HFF-Myc (cell line): ENCODE measurements around the gene ZC3H4.

Experiments
- DNase-seq: peaks from one replicate; pipeline ENCODE4 v3.0.0-alpha.2; 2011; ENCODE audit warnings: low read depth; ENCODE audit errors: extremely low read depth
- H3K4me3 ChIP-seq: replicated peaks from 2 replicates; pipeline ENCODE4 v1.5.1; 2011; ENCODE audit warnings: low read depth, mild to moderate bottlenecking, control low read depth, low read length
- CTCF ChIP-seq: IDR thresholded peaks from 2 replicates; pipeline ENCODE4 v1.5.1; 2012; ENCODE audit warnings: mild to moderate bottlenecking, low read depth, low read length, control low read depth; ENCODE audit errors: missing control alignments

Gene ZC3H4

DNA sequence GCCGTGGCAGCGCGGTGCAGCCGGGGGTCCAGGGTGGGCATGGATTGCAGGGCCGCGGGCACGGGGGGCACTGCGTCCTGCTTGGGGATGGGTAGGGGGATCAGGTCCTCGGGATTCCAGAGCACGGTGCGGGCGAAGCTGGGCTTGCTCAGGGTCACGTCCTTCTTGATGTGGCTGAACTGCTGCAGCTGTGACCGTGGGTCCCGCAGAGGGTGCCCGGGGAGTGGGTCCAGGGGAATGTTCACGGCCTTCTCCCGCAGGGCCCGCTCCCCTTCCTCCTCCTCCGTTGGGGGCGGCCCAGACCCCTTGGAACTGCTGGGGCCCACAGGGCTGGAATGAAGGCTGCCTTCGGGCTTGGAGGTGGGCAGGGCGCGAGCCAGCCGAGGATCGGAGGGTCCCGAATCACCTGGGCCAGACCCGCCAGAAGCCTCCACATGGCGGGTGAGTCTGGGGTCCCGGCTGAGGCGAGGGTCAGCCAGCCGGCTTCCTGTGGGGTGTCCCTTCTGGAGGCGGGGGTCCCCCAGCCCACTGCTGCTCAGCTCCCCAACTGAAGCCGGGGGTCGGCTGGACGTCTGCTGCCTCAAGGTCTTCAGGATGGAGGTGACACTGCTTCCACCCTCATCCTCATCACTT lies 46.2 kb downstream of the ZC3H4 start:
- no peak for DNase-seq
- TF ChIP-seq CTCF, result no peak
- H3K4me3 ChIP-seq, result no peak overlapping the region

- H3K4me3 ChIP-seq, result no peak overlapping the region
- TF ChIP-seq CTCF, result no peak
- no peak for DNase-seq
These were observed 47.0 kb downstream of the ZC3H4 start for GRCh38 chr19:47066376-47067214.

- no peak for DNase-seq
- TF ChIP-seq CTCF, result no peak
These were observed 48.3 kb downstream of the ZC3H4 start for GRCh38 chr19:47065242-47065641.

GRCh38 chr19:47063874-47064273 lies 49.7 kb downstream of the ZC3H4 start:
- TF ChIP-seq CTCF, result no peak
- no peak for DNase-seq
- no peak overlapping the region for H3K4me3 ChIP-seq

More at GRCh38 chr19:47065242-47065641, 48.3 kb downstream of the ZC3H4 start:
- H3K4me3 ChIP-seq, result no peak overlapping the region

GRCh38 chr19:47058621-47059022 lies 55.0 kb downstream of the ZC3H4 start:
- no peak for DNase-seq
- TF ChIP-seq CTCF, result no peak
- H3K4me3 ChIP-seq, result no peak overlapping the region

GRCh38 chr19:47057328-47057727 lies 56.2 kb downstream of the ZC3H4 start:
- DNase-seq, result no peak
- H3K4me3 ChIP-seq, result no peak overlapping the region
- no peak for TF ChIP-seq CTCF
